ENCODE results near the gene AMH. TPM values are rescaled to one million over a fixed set of nuclear protein-coding genes. Genes with fewer than 3 reads are reported as not detected.

Gene AMH
- total and polyA plus RNA-seq, 5 donors from 2014 or later: 3.5 TPM; not detected in 4

DNA sequence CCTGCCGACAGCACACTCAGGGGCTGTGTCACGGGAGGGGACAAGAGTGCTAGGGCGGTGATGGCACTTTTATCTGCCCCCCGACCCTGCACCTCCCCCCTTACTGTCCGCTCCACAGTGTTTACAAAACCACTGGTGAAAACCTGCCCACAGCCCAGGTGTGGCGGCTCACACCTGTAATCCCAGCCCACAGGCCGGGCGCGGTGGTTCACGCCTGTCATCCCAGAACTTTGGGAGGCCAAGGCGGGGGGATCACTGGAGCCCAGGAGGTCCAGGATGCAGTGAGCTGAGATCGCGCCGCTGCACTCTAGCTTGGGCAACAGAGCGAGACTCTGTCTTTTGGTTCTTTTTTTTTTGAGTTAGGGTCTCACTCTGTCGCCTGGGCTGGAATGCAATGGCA lies 47.0 kb downstream of the AMH start:
- no peak overlapping the region for H3K27ac ChIP-seq (ENCODE audit: insufficient read depth, low read length, poor library complexity, severe bottlenecking)
- no peak overlapping the region for H3K4me3 ChIP-seq (ENCODE audit: low read depth, low read length)
- Mint-ChIP-seq H3K4me1 (peaks cover 0 to 20% (median 12%) of the 10 kb centered on the region in 4 donors), H3K36me3 (peaks cover 12% of the 10 kb centered on the region), H3K4me3 (no peak overlapping the region), H3K27ac (no peak overlapping the region), H3K27me3 (no peaks in the 10 kb centered on the region), H3K9me3 (no peaks in the 10 kb centered on the region)
- no peaks in the 10 kb centered on the region for H3K9me3 ChIP-seq (ENCODE audit: control insufficient read depth in 2 of 2, low read length in 2 of 2)
- H3K4me1 ChIP-seq (ENCODE audit: control insufficient read depth, insufficient read depth, low read length, poor library complexity, severe bottlenecking): peaks cover 8% of the 10 kb centered on the region
- no peaks in the 10 kb centered on the region for H3K27me3 ChIP-seq (ENCODE audit: control insufficient read depth, insufficient read depth, low read length)
- H3K36me3 ChIP-seq (ENCODE audit: control insufficient read depth, insufficient read depth, low read length): no peaks in the 10 kb centered on the region
- DNase-seq (no peak), ATAC-seq (ENCODE audit: low read depth in 2 of 2) (no peak)

DNA sequence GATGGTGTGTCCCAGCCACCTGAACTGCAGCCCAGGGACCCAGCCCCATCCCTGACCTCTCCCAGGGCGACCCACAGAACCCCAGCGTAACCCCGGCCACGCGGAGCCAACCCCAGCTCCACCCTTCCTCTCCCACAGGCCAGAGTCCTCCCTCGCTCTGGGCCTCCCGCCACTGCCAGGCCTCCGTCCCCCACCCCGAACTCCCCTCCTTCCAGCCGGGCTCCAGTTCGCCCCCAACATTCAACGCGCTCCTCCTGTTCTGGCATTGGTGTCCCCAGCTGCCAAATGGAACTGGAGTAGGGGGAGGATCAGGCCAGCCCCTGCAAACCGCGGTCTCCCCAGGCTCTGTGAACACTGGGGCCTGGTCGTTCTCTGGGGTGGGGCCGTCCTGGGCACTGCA lies 51.4 kb downstream of the AMH start:
- Mint-ChIP-seq H3K27ac (no peak overlapping the region), H3K9me3 (no peaks in the 10 kb centered on the region)

More for the DNA sequence above, 51.4 kb downstream of the AMH start:
- no peaks in the 10 kb centered on the region for H3K36me3 ChIP-seq (ENCODE audit: control insufficient read depth, insufficient read depth, low read length)
- peaks cover 0 to 12% (median 7%) of the 10 kb centered on the region in 4 donors for H3K4me1 Mint-ChIP-seq
- DNase-seq: no peak
- no peak for ATAC-seq (ENCODE audit: low read depth in 2 of 2)
- no peaks in the 10 kb centered on the region for H3K9me3 ChIP-seq (ENCODE audit: control insufficient read depth in 2 of 2, low read length in 2 of 2)
- no peaks in the 10 kb centered on the region for H3K27me3 ChIP-seq (ENCODE audit: control insufficient read depth, insufficient read depth, low read length)
- peaks cover 27% of the 10 kb centered on the region for H3K27me3 Mint-ChIP-seq
- peaks cover 15% of the 10 kb centered on the region for H3K4me1 ChIP-seq (ENCODE audit: control insufficient read depth, insufficient read depth, low read length, poor library complexity, severe bottlenecking)
- no peaks in the 10 kb centered on the region for H3K36me3 Mint-ChIP-seq
- H3K4me3 ChIP-seq (ENCODE audit: low read depth, low read length): no peak overlapping the region
- H3K27ac ChIP-seq (ENCODE audit: insufficient read depth, low read length, poor library complexity, severe bottlenecking): no peak overlapping the region
- no peak overlapping the region for H3K4me3 Mint-ChIP-seq

Other genes with a start within 250 kb of the AMH start
- 58.6 TPM for gene BTBD2, start 233.6 kb upstream of the AMH start, total RNA-seq
- gene BTBD2, start 233.6 kb upstream of the AMH start, polyA plus RNA-seq: 1 to 10 TPM; 3.2 to 5.4 (median 4.7) TPM
- gene MKNK2, start 198.1 kb upstream of the AMH start, total RNA-seq: 340 TPM
- 10 to 100 TPM; 28.7 to 38.2 (median 32.0) TPM for gene MKNK2, start 198.1 kb upstream of the AMH start, polyA plus RNA-seq
- gene MOB3A, start 153.0 kb upstream of the AMH start, total RNA-seq: 131 TPM
- 10 to 100 TPM; 73.6 to 91.1 (median 88.0) TPM for gene MOB3A, start 153.0 kb upstream of the AMH start, polyA plus RNA-seq
- 16.5 TPM for gene IZUMO4, start 152.4 kb upstream of the AMH start, total RNA-seq
- gene IZUMO4, start 152.4 kb upstream of the AMH start, polyA plus RNA-seq: under 1 TPM; 0.47 to 0.82 (median 0.70) TPM
- gene AP3D1, start 97.8 kb upstream of the AMH start, total RNA-seq: 78.0 TPM
- 10 to 100 TPM; 12.0 to 13.6 (median 12.9) TPM for gene AP3D1, start 97.8 kb upstream of the AMH start, polyA plus RNA-seq
- 39.3 TPM for gene DOT1L, start 85.4 kb upstream of the AMH start, total RNA-seq
- under 1 TPM; 0.17 to 0.47 (median 0.28) TPM for gene DOT1L, start 85.4 kb upstream of the AMH start, polyA plus RNA-seq
- gene PLEKHJ1, start 13.0 kb upstream of the AMH start, total RNA-seq: 50.3 TPM
- gene PLEKHJ1, start 13.0 kb upstream of the AMH start, polyA plus RNA-seq: 100 to 1,000 TPM in 3 of 4 donors, 10 to 100 TPM in 1; 97.7 to 121 (median 108) TPM
- 146 TPM for gene SF3A2, start 12.5 kb upstream of the AMH start, total RNA-seq
- gene SF3A2, start 12.5 kb upstream of the AMH start, polyA plus RNA-seq: 10 to 100 TPM; 13.5 to 26.0 (median 20.0) TPM
- gene JSRP1, start 7.1 kb downstream of the AMH start, total RNA-seq: 0.99 TPM
- gene JSRP1, start 7.1 kb downstream of the AMH start, polyA plus RNA-seq: 1 to 10 TPM in 3 of 4 donors, under 1 TPM in 1; 0.89 to 2.4 (median 1.8) TPM
- not detected for gene PEAK3, start 32.9 kb downstream of the AMH start, total RNA-seq
- under 1 TPM; 0.10 to 0.32 (median 0.15) TPM for gene PEAK3, start 32.9 kb downstream of the AMH start, polyA plus RNA-seq
- 0.22 TPM for gene LINGO3, start 58.8 kb downstream of the AMH start, total RNA-seq
- gene LINGO3, start 58.8 kb downstream of the AMH start, polyA plus RNA-seq: 1 to 10 TPM; 3.0 to 5.3 (median 3.7) TPM
- gene LSM7, start 79.3 kb downstream of the AMH start, total RNA-seq: 83.9 TPM
- gene LSM7, start 79.3 kb downstream of the AMH start, polyA plus RNA-seq: 100 to 1,000 TPM; 146 to 187 (median 169) TPM
- gene SPPL2B, start 79.4 kb downstream of the AMH start, total RNA-seq: 69.7 TPM
- gene SPPL2B, start 79.4 kb downstream of the AMH start, polyA plus RNA-seq: 1 to 10 TPM; 4.3 to 7.4 (median 6.3) TPM
- gene TMPRSS9, start 110.9 kb downstream of the AMH start, total RNA-seq: 0.17 TPM
- not detected for gene TMPRSS9, start 110.9 kb downstream of the AMH start, polyA plus RNA-seq
- gene TIMM13, start 178.3 kb downstream of the AMH start, total RNA-seq: 24.6 TPM
- gene TIMM13, start 178.3 kb downstream of the AMH start, polyA plus RNA-seq: 10 to 100 TPM; 49.7 to 62.5 (median 59.4) TPM
- gene LMNB2, start 207.6 kb downstream of the AMH start, total RNA-seq: 16.0 TPM
- 1 to 10 TPM; 3.8 to 7.5 (median 4.8) TPM for gene LMNB2, start 207.6 kb downstream of the AMH start, polyA plus RNA-seq
- 191 TPM for gene GADD45B, start 226.8 kb downstream of the AMH start, total RNA-seq
- 10 to 100 TPM; 53.4 to 70.2 (median 63.3) TPM for gene GADD45B, start 226.8 kb downstream of the AMH start, polyA plus RNA-seq